ENCODE results near the gene ENPP6.

The ENPP6 gene

GRCh38 chr4:184046148-184046547 is 171.5 kb downstream of the ENPP6 start:
- DNase-seq: no peak

GRCh38 chr4:184041156-184041555 is 176.5 kb downstream of the ENPP6 start:
- no peak for DNase-seq

GRCh38 chr4:184039963-184040383 is 177.7 kb downstream of the ENPP6 start:
- no peak for DNase-seq
